ENCODE data around the gene HEATR5B. TPM values are rescaled to one million over a fixed set of nuclear protein-coding genes. Genes with fewer than 3 reads are reported as not detected.

HEATR5B gene
- polyA plus RNA-seq, 1 of the 3 experiments (the other 2 are of a cell fraction), result 10.8 TPM

- Histone ChIP-seq H3K9me3 (no peaks in the 10 kb centered on the region), H3K79me2 (ENCODE audit: insufficient read depth) (no peaks in the 10 kb centered on the region), H3K27ac (ENCODE audit: low read depth in 2 of 2, low read length in 1 of 2) (no peak overlapping the region), H2AFZ (ENCODE audit: low read depth) (no peak overlapping the region), H3K27me3 (ENCODE audit: insufficient read depth) (no peaks in the 10 kb centered on the region), H3K9me2 (no peaks in the 10 kb centered on the region), H3K9ac (no peak overlapping the region), H3K4me2 (no peak overlapping the region), H3F3A (replicated peaks; ENCODE audit: insufficient read depth) (no peaks in the 10 kb centered on the region), H3K36me3 (replicated peaks in 1 of 2; ENCODE audit: control insufficient read depth in 1 of 2, insufficient read depth in 2 of 2, low read length in 1 of 2) (peaks cover 71 to 79% of the 10 kb centered on the region in 2 experiments), H4K20me1 (ENCODE audit: insufficient read depth) (no peaks in the 10 kb centered on the region), H3K4me3 (ENCODE audit: low read depth in 2 of 2, low read length in 1 of 2) (no peak overlapping the region), H3K4me1 (ENCODE audit: control insufficient read depth in 1 of 2, insufficient read depth in 2 of 2, low read depth in 1 of 2, low read length in 1 of 2) (no peaks in the 10 kb centered on the region)
- ChIA-PET POLR2A (no interaction called here), CTCF (interaction anchor here (0.8 to 1.1 kb wide), 2 partner anchors 9 to 19 kb away, joined by 3 to 4 read pairs; no protein-coding TSS in a partner anchor)
- WGBS (ENCODE audit: low lambda C conversion rate), result 98% methylated on average over 3 of the region's 3 CpGs
- TF ChIP-seq RAD21 (IDR thresholded peaks at IDR 0.05; ENCODE audit: low read length) (no peak), NFIC (IDR thresholded peaks at IDR 0.05; ENCODE audit: borderline replicate concordance) (no peak), RFX5 (IDR thresholded peaks at IDR 0.05; ENCODE audit: low read length) (no peak), MAX (IDR thresholded peaks at IDR 0.05; ENCODE audit: low read depth) (no peak), SIN3A (IDR thresholded peaks at IDR 0.05; ENCODE audit: borderline replicate concordance, low read depth, low read length) (no peak), CTCF (IDR thresholded peaks at IDR 0.05) (no peak), RCOR1 (IDR thresholded peaks at IDR 0.05; ENCODE audit: low read length) (no peak), MXI1 (IDR thresholded peaks at IDR 0.05; ENCODE audit: low read depth, low read length) (no peak), YY1 (IDR thresholded peaks at IDR 0.05; ENCODE audit: low read depth) (no peak)
- no peak for DNase-seq
These were observed 24.3 kb downstream of the HEATR5B start for GRCh38 chr2:37059841-37060240.

GRCh38 chr2:37052600-37053332 is 31.4 kb downstream of the HEATR5B start:
- Histone ChIP-seq H3K27me3 (ENCODE audit: insufficient read depth) (no peaks in the 10 kb centered on the region), H3K4me2 (no peak overlapping the region), H3K79me2 (ENCODE audit: insufficient read depth) (no peaks in the 10 kb centered on the region), H2AFZ (ENCODE audit: low read depth) (no peak overlapping the region), H3K9ac (no peak overlapping the region), H3K9me3 (no peaks in the 10 kb centered on the region), H3F3A (replicated peaks; ENCODE audit: insufficient read depth) (peaks cover 5% of the 10 kb centered on the region), H3K4me3 (ENCODE audit: low read depth in 2 of 2, low read length in 1 of 2) (no peak overlapping the region), H3K9me2 (no peaks in the 10 kb centered on the region), H3K27ac (ENCODE audit: low read depth in 2 of 2, low read length in 1 of 2) (no peak overlapping the region), H3K4me1 (ENCODE audit: control insufficient read depth in 1 of 2, insufficient read depth in 2 of 2, low read depth in 1 of 2, low read length in 1 of 2) (no peaks in the 10 kb centered on the region), H3K36me3 (replicated peaks in 1 of 2; ENCODE audit: control insufficient read depth in 1 of 2, insufficient read depth in 2 of 2, low read length in 1 of 2) (peaks cover 67 to 80% of the 10 kb centered on the region in 2 experiments), H4K20me1 (ENCODE audit: insufficient read depth) (no peaks in the 10 kb centered on the region)
- 94% methylated on average over 5 of the region's 5 CpGs for WGBS (ENCODE audit: low lambda C conversion rate)
- CTCF ChIA-PET, result interaction anchor here (1.0 to 1.6 kb wide), 2 partner anchors 10 to 18 kb away, joined by 4 to 5 read pairs; no protein-coding TSS in a partner anchor
- POLR2A ChIA-PET, result no interaction called here
- no peak for DNase-seq
- no peak for TF ChIP-seq EP300 (IDR thresholded peaks at IDR 0.05; ENCODE audit: borderline replicate concordance in 1 of 2, low read depth in 1 of 2, low read length in 1 of 2)
- no peak for TF ChIP-seq TCF12 (IDR thresholded peaks at IDR 0.05)
- no peak for TF ChIP-seq RAD21 (IDR thresholded peaks at IDR 0.05; ENCODE audit: low read length)
- TF ChIP-seq PBX3 (IDR thresholded peaks at IDR 0.05), result no peak
- TF ChIP-seq RCOR1 (IDR thresholded peaks at IDR 0.05; ENCODE audit: low read length), result no peak
- no peak for TF ChIP-seq MEF2A (IDR thresholded peaks at IDR 0.05; ENCODE audit: borderline replicate concordance, low read depth)
- TF ChIP-seq YY1 (IDR thresholded peaks at IDR 0.05; ENCODE audit: low read depth), result no peak
- no peak for TF ChIP-seq GATA2 (CRISPR knock-in tag; IDR thresholded peaks at IDR 0.05)
- TF ChIP-seq POLR2AphosphoS5 (IDR thresholded peaks at IDR 0.05; ENCODE audit: low read depth, low read length), result no peak
- TF ChIP-seq MXI1 (IDR thresholded peaks at IDR 0.05; ENCODE audit: low read depth, low read length), result no peak
- no peak for TF ChIP-seq USF1 (IDR thresholded peaks at IDR 0.05; ENCODE audit: borderline replicate concordance, low read depth)

All from SK-N-SH (cell line).